ENCODE results near the gene YOD1.

Gene YOD1

GRCh38 chr1:207072233-207072632 lies 21.2 kb upstream of the YOD1 start:
- no peak for DNase-seq

- no peak for DNase-seq
These were observed 20.4 kb upstream of the YOD1 start for GRCh38 chr1:207071426-207071825.

- DNase-seq: no peak
These were observed 19.8 kb upstream of the YOD1 start for GRCh38 chr1:207070811-207071210.

- no peak for DNase-seq
These were observed 19.0 kb upstream of the YOD1 start for GRCh38 chr1:207069858-207070506.

- no peak for DNase-seq
These were observed 18.1 kb upstream of the YOD1 start for GRCh38 chr1:207069061-207069460.

- no peak for DNase-seq
These were observed 16.7 kb upstream of the YOD1 start for GRCh38 chr1:207067665-207068064.

GRCh38 chr1:207067185-207067584 lies 16.2 kb upstream of the YOD1 start:
- no peak for DNase-seq

GRCh38 chr1:207064561-207064960 lies 13.6 kb upstream of the YOD1 start:
- DNase-seq: no peak

GRCh38 chr1:207063014-207063413 lies 12.0 kb upstream of the YOD1 start:
- DNase-seq: no peak

- DNase-seq: no peak
These were observed 11.1 kb upstream of the YOD1 start for GRCh38 chr1:207062058-207062457.

GRCh38 chr1:207060596-207060995 lies 9.6 kb upstream of the YOD1 start:
- no peak for DNase-seq

GRCh38 chr1:207059881-207060280 lies 8.9 kb upstream of the YOD1 start:
- DNase-seq: no peak

GRCh38 chr1:207058878-207059867 lies 8.2 kb upstream of the YOD1 start:
- peak in 2 of 3 experiments; percentile 48 to 96 for DNase-seq

- peak in 1 of 3 experiments; percentile 45 for DNase-seq
These were observed 7.2 kb upstream of the YOD1 start for GRCh38 chr1:207058252-207058651.

- no peak for DNase-seq
These were observed 5.7 kb upstream of the YOD1 start for GRCh38 chr1:207056673-207057072.

GRCh38 chr1:207055386-207056001 lies 4.5 kb upstream of the YOD1 start:
- no peak for DNase-seq

GRCh38 chr1:207054491-207054890 lies 3.5 kb upstream of the YOD1 start:
- no peak for DNase-seq

GRCh38 chr1:207052911-207053769 lies 2.1 kb upstream of the YOD1 start, which contains the start of gene PFKFB2:
TSS of gene PFKFB2 (plus strand) at chr1:207053275. CDS start at chr1:207054718, 1,443 bp downstream.
- DNase-seq: peak; percentile 99 to 100 (median 100)

GRCh38 chr1:207050480-207051190 lies 373 bp downstream of the YOD1 start:
- peak; percentile 93 to 100 (median 95) for DNase-seq

GRCh38 chr1:207049974-207050391 lies 1.0 kb downstream of the YOD1 start:
- peak; percentile 47 to 78 (median 69) for DNase-seq

- no peak for DNase-seq
These were observed 1.5 kb downstream of the YOD1 start for GRCh38 chr1:207049514-207049913.

- DNase-seq: no peak
These were observed 2.0 kb downstream of the YOD1 start for GRCh38 chr1:207049054-207049453.

All from NCI-H1417 (cell line).